Ovary (tissue), 10 donors: ENCODE data around the gene NPIPB2. TPM values are rescaled to one million over a fixed set of nuclear protein-coding genes. Genes with fewer than 3 reads are reported as not detected.
"Not testable (repeated sequence)": the region's sequence is repeated elsewhere in the genome, so short reads cannot be mapped to it uniquely, and the experiment has no call there.

Experiments used
- DNase-seq, 5 donors: peaks; one replicate each; pipeline ENCODE4 v3.0.0-alpha.2; 2019 to 2020
- H3K27ac ChIP-seq, 2 donors: fragments of 200-600 bp; one replicate each; pipeline versions ENCODE4 v1.5.1 to v1.8.0; 2019 to 2022
- H3K27me3 ChIP-seq: fragments of 200-600 bp; one replicate; pipeline ENCODE4 v1.8.0; 2022
- H3K36me3 ChIP-seq: fragments of 200-600 bp; sonication (generic); one replicate; pipeline ENCODE4 v1.5.1; 2019
- H3K4me1 ChIP-seq: one replicate; pipeline ENCODE4 v1.8.1; 2013; ENCODE audit warnings: mild to moderate bottlenecking, moderate library complexity; ENCODE audit not compliant: insufficient read depth
- H3K4me3 ChIP-seq: fragments of 200-600 bp; sonication (generic); one replicate; pipeline ENCODE4 v1.5.1; 2017
- H3K9me3 ChIP-seq, 2 donors: fragments of 200-600 bp in 1 of 2; sonication (generic) in 1 of 2; one replicate each; pipeline versions ENCODE4 v1.5.1 to v1.8.1; 2013 to 2019; ENCODE audit warnings: mild to moderate bottlenecking in 1 of 2, moderate library complexity in 1 of 2
- EP300 ChIP-seq: sonication (generic); formaldehyde crosslinking; IDR thresholded peaks from one replicate; pipeline ENCODE4 v1.6.1; 2017; ENCODE audit warnings: antibody characterized with exemption
- POLR2A ChIP-seq: fragments of 450-650 bp; IDR thresholded peaks from one replicate; pipeline ENCODE4 v1.6.1; 2017; ENCODE audit warnings: antibody characterized with exemption, mild to moderate bottlenecking, moderate library complexity
- WGBS, 3 donors: extraction: QIAGEN DNeasy Blood & Tissue Kit in 1 of 3; methylation state at CpG; one replicate each; pipeline versions ENCODE4 v1.1.5 to v1.1.7; 2013 to 2017; 5-methylcytosine and 5-hydroxymethylcytosine counted together
- intact Hi-C, 4 donors: fragments of 100-400 bp; cut with DNase I; formaldehyde crosslinking; loops; one replicate each; pipeline versions ENCODE4 v1.11.0 to v1.15.1; 2022 to 2023
- long read RNA-seq, 3 donors: library from polyadenylated mRNA in 2 of 3; unstranded in 2 of 3; transcript quantifications; one replicate each; pipeline ENCODE4 v2.0.0 and lab custom pipeline, GENCODE V29; 2021 to 2026
- polyA plus RNA-seq, 2 donors: library from polyadenylated mRNA; stranded (reverse); fragments of 200-250 nt in 1 of 2; fragments of 350-450 nt in 1 of 2; fragmentation: Illumina TruSeq in 1 of 2; extraction: RNeasy Lipid Tissue Mini Kit (QIAGEN cat#74804) in 1 of 2; gene quantifications; one replicate each; pipeline ENCODE4 v1.2.3, GENCODE V29; 2013 to 2014
- total RNA-seq, 7 donors: library from RNA; depleted of rRNA in 2 of 7; stranded (reverse); fragments of >200 nt in 2 of 7; fragmentation: NEBNext Ultra II Directional in 3 of 7; extraction: Animal tissue kit (Norgen Biotek cat#: 25700) in 3 of 7; gene quantifications; one replicate each; pipeline versions ENCODE4 v1.1.0 to v1.2.4, GENCODE V29; 2016 to 2023
- TF ChIP-seq, protein P1 (sequence below), 3 donors: fragments of 450-650 bp in 2 of 3; fragments of 200-600 bp in 1 of 3; IDR thresholded peaks; one replicate each; pipeline versions ENCODE4 v1.5.1 to v1.8.0; 2016 to 2022; ENCODE audit warnings: antibody characterized with exemption in 3 of 3, mild to moderate bottlenecking in 1 of 3
- donor health status: DM: no; HTN: no; CAD: no; lungs with moderate emphysema.
- donor health status: DM: no; HTN: no; CAD: no.
- donor health status: Bipolar disorder and iron deficiency.
- donor health status: DM: yes; HTN: yes; CAD: no.
- donor health status: DM: no; HTN: no; CAD: no.
- donor health status: DM: yes; HTN: yes; CAD: no.

Gene NPIPB2
- total RNA-seq = 10 to 100 TPM in 2 of 7 donors, 1 to 10 TPM in 5; 4.7 to 13.4 (median 8.7) TPM
- 10 to 100 TPM in 1 of 2 donors, 1 to 10 TPM in 1; 6.5 to 19.3 TPM for polyA plus RNA-seq
- long read RNA-seq, donor 1, partial matches to known transcripts = 0 of 4 reads
- long read RNA-seq, donor 1, other reads (novel, unspliced or antisense) = 4 of 4 reads
- long read RNA-seq, donor 2 = 0 reads
- long read RNA-seq, donor 3, partial matches to known transcripts = 0 of 2 reads
- long read RNA-seq, donor 3, other reads (novel, unspliced or antisense) = 2 of 2 reads

DNA sequence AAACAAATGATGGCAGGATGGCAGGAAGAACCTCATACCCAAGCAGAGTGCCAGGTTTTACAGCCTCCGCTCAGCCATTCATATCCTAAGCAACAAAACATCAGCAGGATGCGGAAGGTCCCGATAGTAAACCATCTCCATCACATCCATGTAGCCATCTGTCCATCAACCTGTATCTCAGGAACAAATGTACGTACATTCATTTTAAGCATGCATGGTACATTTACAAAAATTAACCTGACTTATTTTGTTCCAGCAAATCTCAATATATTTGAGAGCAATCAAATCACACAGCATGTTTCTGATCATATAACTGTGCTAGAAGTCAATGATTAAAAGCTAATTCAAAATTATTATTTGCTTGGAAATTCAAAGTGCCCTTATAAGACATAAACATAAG is at the start of gene NPIPB2:
TSS of gene NPIPB2 (minus strand) at position 101 of the 400 bp plus-strand sequence. CDS start at position 101, 0 bp downstream.
- H3K9me3 ChIP-seq, DNase-seq, H3K4me1 ChIP-seq, H3K27ac ChIP-seq, intact Hi-C loops, H3K27me3 ChIP-seq, H3K36me3 ChIP-seq, H3K4me3 ChIP-seq: not testable (repeated sequence)
- WGBS, 3 donors = 88 to 100% (median 100%) methylated on average over 3 to 4 of the region's 4 CpGs

DNA sequence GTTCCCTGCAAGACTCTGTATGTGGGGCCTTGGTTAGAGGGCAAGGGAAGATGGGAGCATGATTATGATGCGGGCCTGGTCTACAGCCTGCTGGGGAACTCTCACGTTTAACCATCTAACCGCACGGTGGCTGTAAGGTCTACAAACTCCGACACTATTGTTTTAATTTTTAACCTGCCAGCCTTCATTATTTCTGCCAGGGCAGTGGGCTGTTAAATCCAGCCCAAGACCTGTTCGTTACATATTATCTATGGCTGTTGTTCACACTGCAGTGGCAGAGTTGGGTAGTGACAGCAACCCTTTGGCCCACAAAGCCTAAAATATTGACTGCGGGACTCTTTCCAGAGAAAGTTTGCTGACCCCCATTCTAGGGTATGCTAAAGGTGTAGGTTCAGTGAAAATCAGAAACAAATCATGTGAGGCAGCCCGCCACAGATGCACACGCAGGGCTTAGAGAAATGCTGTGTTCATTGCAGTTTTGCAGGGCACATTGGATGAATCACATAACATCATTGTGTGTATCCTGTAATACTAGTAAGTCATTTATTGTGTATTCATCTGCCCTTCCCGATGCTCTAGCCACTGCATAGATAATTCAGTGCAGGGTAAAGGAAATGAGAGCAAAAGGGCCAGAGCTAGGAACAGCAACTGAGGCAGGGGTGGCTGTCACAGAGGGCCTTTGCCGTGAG is 49.0 kb upstream of the NPIPB2 start:
- H3K36me3 ChIP-seq = no peaks in the 10 kb centered on the region
- H3K9me3 ChIP-seq = no peaks in the 10 kb centered on the region
- H3K27ac ChIP-seq = no peak overlapping the region
- no peak for DNase-seq
- TF ChIP-seq EP300 = no peak
- no peak for TF ChIP-seq POLR2A
- TF ChIP-seq, protein P1, sequence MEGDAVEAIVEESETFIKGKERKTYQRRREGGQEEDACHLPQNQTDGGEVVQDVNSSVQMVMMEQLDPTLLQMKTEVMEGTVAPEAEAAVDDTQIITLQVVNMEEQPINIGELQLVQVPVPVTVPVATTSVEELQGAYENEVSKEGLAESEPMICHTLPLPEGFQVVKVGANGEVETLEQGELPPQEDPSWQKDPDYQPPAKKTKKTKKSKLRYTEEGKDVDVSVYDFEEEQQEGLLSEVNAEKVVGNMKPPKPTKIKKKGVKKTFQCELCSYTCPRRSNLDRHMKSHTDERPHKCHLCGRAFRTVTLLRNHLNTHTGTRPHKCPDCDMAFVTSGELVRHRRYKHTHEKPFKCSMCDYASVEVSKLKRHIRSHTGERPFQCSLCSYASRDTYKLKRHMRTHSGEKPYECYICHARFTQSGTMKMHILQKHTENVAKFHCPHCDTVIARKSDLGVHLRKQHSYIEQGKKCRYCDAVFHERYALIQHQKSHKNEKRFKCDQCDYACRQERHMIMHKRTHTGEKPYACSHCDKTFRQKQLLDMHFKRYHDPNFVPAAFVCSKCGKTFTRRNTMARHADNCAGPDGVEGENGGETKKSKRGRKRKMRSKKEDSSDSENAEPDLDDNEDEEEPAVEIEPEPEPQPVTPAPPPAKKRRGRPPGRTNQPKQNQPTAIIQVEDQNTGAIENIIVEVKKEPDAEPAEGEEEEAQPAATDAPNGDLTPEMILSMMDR (IDR thresholded peaks at IDR 0.05) = no peak
- H3K4me1 ChIP-seq = no peaks in the 10 kb centered on the region
- H3K27me3 ChIP-seq = no peaks in the 10 kb centered on the region
- 89 to 92% (median 92%) methylated on average over 11 of the region's 11 CpGs for WGBS, 3 donors
- no peak overlapping the region for H3K4me3 ChIP-seq
- intact Hi-C loops = no loop called here

DNA sequence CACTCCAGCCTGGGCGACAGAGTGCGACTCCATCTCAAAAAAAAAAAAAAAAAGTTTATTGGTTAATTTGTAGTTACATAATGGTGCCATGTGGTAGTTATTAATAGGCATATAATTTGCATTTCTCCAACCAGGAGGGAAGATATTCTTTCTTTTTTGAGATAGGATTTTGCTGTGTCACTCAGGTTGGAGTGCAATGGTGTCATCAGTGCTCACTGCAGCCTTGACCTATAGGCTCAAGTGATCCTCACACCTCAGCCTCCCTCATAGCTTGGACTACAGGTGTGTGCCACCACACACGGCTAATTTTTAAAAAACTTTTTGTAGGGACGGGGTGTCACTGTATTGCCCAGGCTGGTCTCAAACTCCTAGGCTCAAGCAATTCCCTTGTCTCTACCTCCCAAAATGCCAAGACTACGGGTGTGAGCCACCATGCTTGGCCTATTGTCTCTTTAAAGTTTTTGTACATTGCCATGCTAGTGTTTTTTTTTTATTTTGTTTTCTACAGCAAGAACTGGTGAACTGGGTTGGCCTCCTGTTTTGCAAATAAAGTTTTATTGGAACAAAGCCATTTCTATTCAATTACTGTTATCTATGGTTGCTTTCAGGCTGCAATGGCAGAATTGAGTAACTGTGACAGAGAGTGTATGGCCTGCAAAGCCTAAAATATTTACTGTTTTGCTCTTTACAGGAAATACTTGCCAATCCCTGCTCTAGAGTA is 46.6 kb upstream of the NPIPB2 start:
- no peak overlapping the region for H3K27ac ChIP-seq
- TF ChIP-seq, protein P1 (IDR thresholded peaks at IDR 0.05) = no peak
- TF ChIP-seq POLR2A (no peak), EP300 (no peak)
- intact Hi-C loops = no loop called here
- H3K27me3 ChIP-seq = no peaks in the 10 kb centered on the region
- 55 to 67% (median 57%) methylated on average over 5 of the region's 5 CpGs for WGBS, 3 donors
- no peak for DNase-seq
- no peaks in the 10 kb centered on the region for H3K36me3 ChIP-seq
- H3K4me1 ChIP-seq = no peaks in the 10 kb centered on the region
- no peaks in the 10 kb centered on the region for H3K9me3 ChIP-seq
- no peak overlapping the region for H3K4me3 ChIP-seq

DNA sequence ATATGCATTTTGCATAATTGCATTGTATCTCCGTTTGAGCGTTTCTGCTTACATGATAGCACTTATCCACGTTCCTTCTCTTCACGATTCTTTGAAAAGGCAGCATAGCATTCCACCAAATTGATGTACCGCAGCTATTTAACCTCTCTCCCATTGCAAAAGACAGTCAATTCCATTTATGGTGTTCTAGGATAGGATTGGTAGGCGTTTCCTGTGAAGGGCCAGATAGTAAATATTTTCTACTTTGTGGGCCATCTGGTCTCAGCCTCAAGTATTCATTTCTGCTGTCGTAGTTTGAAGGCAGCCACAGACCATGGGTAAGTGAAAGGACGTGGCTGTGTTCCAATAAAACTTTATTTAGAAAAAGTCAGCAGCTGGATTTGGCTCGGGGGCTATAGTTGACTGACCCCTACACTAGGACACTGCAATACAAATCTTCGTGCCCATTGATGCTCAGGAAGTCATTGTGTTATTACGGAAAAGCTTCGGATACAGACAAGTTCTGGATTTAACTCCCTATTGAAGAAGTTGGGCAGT is 44.7 kb upstream of the NPIPB2 start:
- H3K27me3 ChIP-seq = no peaks in the 10 kb centered on the region
- WGBS, 3 donors = 77 to 85% (median 81%) methylated on average over 12 of the region's 12 CpGs
- no peak for DNase-seq
- H3K27ac ChIP-seq = no peak overlapping the region
- no peaks in the 10 kb centered on the region for H3K9me3 ChIP-seq
- H3K4me3 ChIP-seq = no peak overlapping the region
- TF ChIP-seq POLR2A (no peak), EP300 (no peak)
- TF ChIP-seq, protein P1 (IDR thresholded peaks at IDR 0.05) = no peak
- intact Hi-C loops = no loop called here
- H3K4me1 ChIP-seq = no peaks in the 10 kb centered on the region
- H3K36me3 ChIP-seq = no peaks in the 10 kb centered on the region
